HEK293 (cell line): Measurements from ENCODE around the gene ZBTB24.

Experiments
- CTCF ChIA-PET: fragments of 350-600 bp; formaldehyde crosslinking; extraction: SDS; loops from one replicate; lab custom pipeline; 2021; ENCODE audit warnings: antibody characterized with exemption; lab: Yijun Ruan, JAX
- POLR2A ChIA-PET: fragments of 300-600 bp; formaldehyde crosslinking; extraction: SDS; loops from one replicate; lab custom pipeline; 2020; ENCODE audit warnings: antibody characterized with exemption, inconsistent platforms; lab: Yijun Ruan, JAX
- H3K27ac ChIP-seq: fragments of 200-500 bp; sonication (Bioruptor generic); 2 replicates; pipeline ENCODE4 v1.5.1; 2014; ENCODE audit warnings: low read depth, low read length, control low read depth, inconsistent platforms; ENCODE audit errors: extremely low read depth
- H3K36me3 ChIP-seq, 2 experiments: fragments of 200-500 bp in 1 of 2; sonication (Bioruptor generic) in 1 of 2; 1 replicate in 1 of 2; 2 replicates in 1 of 2; pipeline ENCODE4 v1.5.1; 2014 to 2017; ENCODE audit warnings: inconsistent platforms in 2 of 2, low read length in 2 of 2; ENCODE audit not compliant: control insufficient read depth in 2 of 2, insufficient read depth in 1 of 2
- H3K4me1 ChIP-seq: fragments of 200-500 bp; sonication (Bioruptor generic); 2 replicates; pipeline ENCODE4 v1.5.1; 2014; ENCODE audit warnings: mild to moderate bottlenecking, low read length, inconsistent platforms; ENCODE audit not compliant: control insufficient read depth, insufficient read depth
- H3K4me3 ChIP-seq: 2 replicates; pipeline ENCODE4 v1.5.1; 2011; ENCODE audit warnings: low read depth, mild to moderate bottlenecking, control low read depth, low read length, moderate library complexity
- H3K9me3 ChIP-seq: fragments of 200-500 bp; sonication (Bioruptor generic); 2 replicates; pipeline ENCODE4 v1.5.1; 2014; ENCODE audit warnings: low read depth, low read length, inconsistent platforms; ENCODE audit not compliant: control insufficient read depth, insufficient read depth
- GLI4 ChIP-seq: fragments of 450-650 bp; formaldehyde crosslinking; IDR thresholded peaks from 2 replicates; pipeline ENCODE4 v1.5.1; 2016; ENCODE audit warnings: missing biosample characterization, missing genetic modification characterization
- PRDM6 ChIP-seq: fragments of 450-650 bp; formaldehyde crosslinking; IDR thresholded peaks from 2 replicates; pipeline ENCODE4 v1.5.1; 2017; ENCODE audit warnings: missing biosample characterization, missing genetic modification characterization
- SP7 ChIP-seq: fragments of 450-650 bp; formaldehyde crosslinking; IDR thresholded peaks from 2 replicates; pipeline ENCODE4 v1.5.1; 2016; ENCODE audit warnings: missing biosample characterization, missing genetic modification characterization
- TCF7L2 ChIP-seq: IDR thresholded peaks from 2 replicates; pipeline ENCODE4 v1.6.1; 2011; ENCODE audit warnings: low read depth, mild to moderate bottlenecking, inconsistent platforms, low read length, moderate library complexity, borderline replicate concordance
- ZFHX2 ChIP-seq: fragments of 450-650 bp; formaldehyde crosslinking; conservative IDR thresholded peaks from 2 replicates; pipeline ENCODE4 v1.5.1; 2016; ENCODE audit warnings: missing biosample characterization, missing genetic modification characterization
- ZNF114 ChIP-seq: fragments of 450-650 bp; formaldehyde crosslinking; IDR thresholded peaks from 2 replicates; pipeline ENCODE4 v1.5.0; 2017; ENCODE audit warnings: missing biosample characterization, missing genetic modification characterization
- ZNF132 ChIP-seq: fragments of 450-650 bp; formaldehyde crosslinking; IDR thresholded peaks from 2 replicates; pipeline ENCODE4 v1.5.1; 2017; ENCODE audit warnings: missing biosample characterization, missing genetic modification characterization, borderline replicate concordance
- ZNF211 ChIP-seq: fragments of 450-650 bp; formaldehyde crosslinking; IDR thresholded peaks from 2 replicates; pipeline ENCODE4 v1.5.1; 2016; ENCODE audit warnings: low read depth, missing biosample characterization, missing genetic modification characterization
- ZNF274 ChIP-seq, 2 experiments: fragments of 200-500 bp in 1 of 2; fragments of 450-650 bp in 1 of 2; sonication (Bioruptor generic) in 1 of 2; formaldehyde crosslinking in 1 of 2; IDR thresholded peaks; 2 replicates each; pipeline versions ENCODE4 v1.5.1 to v1.6.1; 2014 to 2016; ENCODE audit warnings: borderline replicate concordance in 1 of 2, inconsistent platforms in 1 of 2, low read length in 1 of 2, missing biosample characterization in 1 of 2, missing genetic modification characterization in 1 of 2
- ZNF292 ChIP-seq: fragments of 450-650 bp; formaldehyde crosslinking; IDR thresholded peaks from 2 replicates; pipeline ENCODE4 v1.5.1; 2016; ENCODE audit warnings: low read depth, missing biosample characterization, missing genetic modification characterization, borderline replicate concordance
- ZNF362 ChIP-seq: fragments of 450-650 bp; formaldehyde crosslinking; IDR thresholded peaks from 2 replicates; pipeline ENCODE4 v1.5.1; 2016; ENCODE audit warnings: missing biosample characterization, missing genetic modification characterization
- ZNF366 ChIP-seq: fragments of 450-650 bp; formaldehyde crosslinking; conservative IDR thresholded peaks from 2 replicates; pipeline ENCODE4 v1.5.1; 2016; ENCODE audit warnings: missing biosample characterization, missing genetic modification characterization
- ZNF514 ChIP-seq: fragments of 450-650 bp; formaldehyde crosslinking; IDR thresholded peaks from 2 replicates; pipeline ENCODE4 v1.5.1; 2016; ENCODE audit warnings: missing biosample characterization, missing genetic modification characterization
- ZNF561 ChIP-seq: fragments of 450-650 bp; IDR thresholded peaks from 2 replicates; pipeline ENCODE4 v1.5.1; 2018; ENCODE audit warnings: missing biosample characterization, missing genetic modification characterization, borderline replicate concordance
- ZNF660 ChIP-seq: fragments of 450-650 bp; IDR thresholded peaks from 2 replicates; pipeline ENCODE4 v1.5.1; 2018; ENCODE audit warnings: missing biosample characterization, mild to moderate bottlenecking, missing genetic modification characterization
- ZNF837 ChIP-seq: fragments of 450-650 bp; formaldehyde crosslinking; IDR thresholded peaks from 2 replicates; pipeline ENCODE4 v1.5.1; 2016; ENCODE audit warnings: missing biosample characterization, missing genetic modification characterization
- TF ChIP-seq, protein P1 (sequence below): fragments of 450-650 bp; formaldehyde crosslinking; IDR thresholded peaks from 2 replicates; pipeline ENCODE4 v1.5.1; 2016; ENCODE audit warnings: missing biosample characterization, missing genetic modification characterization
- TF ChIP-seq, protein P2 (sequence below): fragments of 450-650 bp; formaldehyde crosslinking; IDR thresholded peaks from 2 replicates; pipeline ENCODE4 v1.5.1; 2016; ENCODE audit warnings: missing biosample characterization, missing genetic modification characterization, borderline replicate concordance
- TF ChIP-seq, protein P3 (sequence below): fragments of 450-650 bp; formaldehyde crosslinking; IDR thresholded peaks from 2 replicates; pipeline ENCODE4 v1.5.1; 2016; ENCODE audit warnings: missing biosample characterization, missing genetic modification characterization
- TF ChIP-seq, protein P4 (sequence below): fragments of 450-650 bp; formaldehyde crosslinking; IDR thresholded peaks from 2 replicates; pipeline ENCODE4 v1.5.1; 2016; ENCODE audit warnings: missing biosample characterization, missing genetic modification characterization

Gene ZBTB24

GRCh38 chr6:109491207-109491938 is 8.4 kb upstream of the ZBTB24 start (continued):
- TF ChIP-seq ZNF274 (IDR thresholded peaks at IDR 0.05; ENCODE audit: low read length) (no peak), ZNF274 (tag by site-specific recombination; IDR thresholded peaks at IDR 0.05; ENCODE audit: borderline replicate concordance) (no peak), ZNF561 (tag by site-specific recombination) (0 out of 2 replicates have a peak, but pooled peaks have one; percentile 22)

GRCh38 chr6:109490713-109491112 is 7.7 kb upstream of the ZBTB24 start:
- no peak for TF ChIP-seq TCF7L2
- 0 out of 2 replicates have a peak, but pooled peaks have one; percentile 26 for TF ChIP-seq ZNF362
- TF ChIP-seq GLI4, result no peak
- TF ChIP-seq ZFHX2, result peak; percentile 37
- POLR2A ChIA-PET, result interaction anchor here (1.6 kb wide), 1 partner anchor 50 kb away, joined by 5 read pairs; the partner anchor contains the start of genes PPIL6 and SMPD2
- no peaks in the 10 kb centered on the region for H3K9me3 ChIP-seq
- H3K4me3 ChIP-seq, result no peak overlapping the region
- H3K27ac ChIP-seq, result no peak overlapping the region
- peaks cover 7% of the 10 kb centered on the region for H3K4me1 ChIP-seq
- H3K36me3 ChIP-seq, result no peaks in the 10 kb centered on the region
- CTCF ChIA-PET, result interaction anchor here (0.6 kb wide), 1 partner anchor 303 kb away, joined by 3 read pairs; no protein-coding TSS in a partner anchor

DNA sequence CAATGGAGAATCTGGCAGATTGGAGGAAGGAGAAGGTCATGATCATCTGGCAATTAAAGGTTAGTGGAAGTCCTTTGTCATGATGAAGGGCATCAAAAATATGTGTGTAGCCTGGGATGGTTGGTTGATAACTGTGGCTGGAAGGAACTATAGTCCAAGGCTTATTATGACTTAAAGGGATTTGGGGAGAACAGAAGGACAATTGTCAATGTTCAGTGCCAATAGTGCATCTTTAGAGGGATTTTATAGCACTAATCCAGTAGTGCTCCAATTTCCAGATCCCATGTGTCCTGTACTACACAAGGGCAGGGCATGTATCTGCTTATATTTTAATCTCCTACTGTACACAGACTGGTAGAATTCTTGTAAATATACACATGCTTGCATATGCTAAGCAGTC is 5.0 kb upstream of the ZBTB24 start:
- H3K9me3 ChIP-seq, result no peaks in the 10 kb centered on the region
- CTCF ChIA-PET, result interaction anchor here (0.7 kb wide), 1 partner anchor 206 kb away, joined by 6 read pairs; no protein-coding TSS in a partner anchor
- peaks cover 7% of the 10 kb centered on the region; the same call in 1 of the 2 replicates for H3K4me1 ChIP-seq
- H3K36me3 ChIP-seq, result no peaks in the 10 kb centered on the region
- POLR2A ChIA-PET, result interaction anchor here (0.7 kb wide), 1 partner anchor 199 kb away, joined by 4 read pairs; no protein-coding TSS in a partner anchor
- H3K27ac ChIP-seq, result no peak overlapping the region
- H3K4me3 ChIP-seq, result no peak overlapping the region
- TF ChIP-seq, protein P1, sequence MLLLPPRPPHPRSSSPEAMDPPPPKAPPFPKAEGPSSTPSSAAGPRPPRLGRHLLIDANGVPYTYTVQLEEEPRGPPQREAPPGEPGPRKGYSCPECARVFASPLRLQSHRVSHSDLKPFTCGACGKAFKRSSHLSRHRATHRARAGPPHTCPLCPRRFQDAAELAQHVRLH (tag by site-specific recombination), result no peak
- TF ChIP-seq ZNF837 (tag by site-specific recombination) (no peak), ZNF211 (tag by site-specific recombination) (no peak), ZNF514 (no peak), ZNF132 (tag by site-specific recombination) (no peak), PRDM6 (tag by site-specific recombination) (no peak), ZNF114 (no peak), ZNF660 (no peak), SP7 (no peak), ZNF292 (tag by site-specific recombination) (no peak), ZNF366 (tag by site-specific recombination) (no peak)
- TF ChIP-seq, protein P2, sequence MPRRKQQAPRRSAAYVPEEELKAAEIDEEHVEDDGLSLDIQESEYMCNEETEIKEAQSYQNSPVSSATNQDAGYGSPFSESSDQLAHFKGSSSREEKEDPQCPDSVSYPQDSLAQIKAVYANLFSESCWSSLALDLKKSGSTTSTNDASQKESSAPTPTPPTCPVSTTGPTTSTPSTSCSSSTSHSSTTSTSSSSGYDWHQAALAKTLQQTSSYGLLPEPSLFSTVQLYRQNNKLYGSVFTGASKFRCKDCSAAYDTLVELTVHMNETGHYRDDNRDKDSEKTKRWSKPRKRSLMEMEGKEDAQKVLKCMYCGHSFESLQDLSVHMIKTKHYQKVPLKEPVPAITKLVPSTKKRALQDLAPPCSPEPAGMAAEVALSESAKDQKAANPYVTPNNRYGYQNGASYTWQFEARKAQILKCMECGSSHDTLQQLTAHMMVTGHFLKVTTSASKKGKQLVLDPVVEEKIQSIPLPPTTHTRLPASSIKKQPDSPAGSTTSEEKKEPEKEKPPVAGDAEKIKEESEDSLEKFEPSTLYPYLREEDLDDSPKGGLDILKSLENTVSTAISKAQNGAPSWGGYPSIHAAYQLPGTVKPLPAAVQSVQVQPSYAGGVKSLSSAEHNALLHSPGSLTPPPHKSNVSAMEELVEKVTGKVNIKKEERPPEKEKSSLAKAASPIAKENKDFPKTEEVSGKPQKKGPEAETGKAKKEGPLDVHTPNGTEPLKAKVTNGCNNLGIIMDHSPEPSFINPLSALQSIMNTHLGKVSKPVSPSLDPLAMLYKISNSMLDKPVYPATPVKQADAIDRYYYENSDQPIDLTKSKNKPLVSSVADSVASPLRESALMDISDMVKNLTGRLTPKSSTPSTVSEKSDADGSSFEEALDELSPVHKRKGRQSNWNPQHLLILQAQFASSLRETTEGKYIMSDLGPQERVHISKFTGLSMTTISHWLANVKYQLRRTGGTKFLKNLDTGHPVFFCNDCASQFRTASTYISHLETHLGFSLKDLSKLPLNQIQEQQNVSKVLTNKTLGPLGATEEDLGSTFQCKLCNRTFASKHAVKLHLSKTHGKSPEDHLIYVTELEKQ (tag by site-specific recombination), result no peak
- TF ChIP-seq, protein P3, sequence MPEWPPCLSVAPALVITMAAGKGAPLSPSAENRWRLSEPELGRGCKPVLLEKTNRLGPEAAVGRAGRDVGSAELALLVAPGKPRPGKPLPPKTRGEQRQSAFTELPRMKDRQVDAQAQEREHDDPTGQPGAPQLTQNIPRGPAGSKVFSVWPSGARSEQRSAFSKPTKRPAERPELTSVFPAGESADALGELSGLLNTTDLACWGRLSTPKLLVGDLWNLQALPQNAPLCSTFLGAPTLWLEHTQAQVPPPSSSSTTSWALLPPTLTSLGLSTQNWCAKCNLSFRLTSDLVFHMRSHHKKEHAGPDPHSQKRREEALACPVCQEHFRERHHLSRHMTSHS (tag by site-specific recombination), result no peak
- TF ChIP-seq, protein P4, sequence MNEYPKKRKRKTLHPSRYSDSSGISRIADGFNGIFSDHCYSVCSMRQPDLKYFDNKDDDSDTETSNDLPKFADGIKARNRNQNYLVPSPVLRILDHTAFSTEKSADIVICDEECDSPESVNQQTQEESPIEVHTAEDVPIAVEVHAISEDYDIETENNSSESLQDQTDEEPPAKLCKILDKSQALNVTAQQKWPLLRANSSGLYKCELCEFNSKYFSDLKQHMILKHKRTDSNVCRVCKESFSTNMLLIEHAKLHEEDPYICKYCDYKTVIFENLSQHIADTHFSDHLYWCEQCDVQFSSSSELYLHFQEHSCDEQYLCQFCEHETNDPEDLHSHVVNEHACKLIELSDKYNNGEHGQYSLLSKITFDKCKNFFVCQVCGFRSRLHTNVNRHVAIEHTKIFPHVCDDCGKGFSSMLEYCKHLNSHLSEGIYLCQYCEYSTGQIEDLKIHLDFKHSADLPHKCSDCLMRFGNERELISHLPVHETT (tag by site-specific recombination), result no peak
